Cardiac fibroblast (primary cell): ENCODE data around the gene PLLP.

ENCODE experiments used
- DNase-seq, 2 donors: peaks; one replicate each; pipeline versions ENCODE4 v3.0.0 to v3.0.0-alpha.2; 2010; ENCODE audit warnings: low read depth in 2 of 2
- H3K4me3 ChIP-seq, 2 donors: replicated peaks in 1 of 2; 1 replicate in 1 of 2; 2 replicates in 1 of 2; pipeline ENCODE4 v1.5.1; 2011; ENCODE audit warnings: low read depth in 2 of 2, low read length in 2 of 2, mild to moderate bottlenecking in 2 of 2, moderate library complexity in 1 of 2
- CTCF ChIP-seq: IDR thresholded peaks from one replicate; pipeline ENCODE4 v1.5.1; 2011; ENCODE audit warnings: low read depth, mild to moderate bottlenecking, low read length, inconsistent platforms

PLLP gene

DNA sequence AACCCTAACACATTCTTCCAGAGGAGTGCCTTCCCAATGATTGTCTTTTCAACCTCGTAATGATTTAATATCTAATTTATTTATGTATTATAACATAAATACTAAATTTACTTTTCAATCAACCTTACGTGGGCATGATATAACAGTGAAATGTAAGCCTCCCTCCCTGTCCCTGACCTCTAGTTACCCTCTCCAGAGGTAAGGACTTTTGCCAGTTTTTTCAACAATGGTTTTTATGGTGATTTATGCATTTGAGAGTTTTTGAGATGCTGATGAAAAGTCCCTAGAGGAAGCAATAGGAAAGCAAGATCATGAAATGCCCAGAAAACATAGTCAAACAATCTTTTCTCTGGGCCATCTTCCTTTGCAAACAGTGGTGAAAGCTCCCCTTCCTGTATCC, 35.2 kb upstream of the PLLP start:
- no peak overlapping the region for H3K4me3 ChIP-seq
- TF ChIP-seq CTCF = no peak
- DNase-seq = no peak

GRCh38 chr16:57318240-57318970, 33.9 kb upstream of the PLLP start:
- no peak overlapping the region for H3K4me3 ChIP-seq
- peak in 1 of 2 donors; percentile 40 for DNase-seq
- TF ChIP-seq CTCF = no peak

GRCh38 chr16:57316390-57317017, 32.0 kb upstream of the PLLP start:
- TF ChIP-seq CTCF = no peak
- peak; percentile 89 to 93 for DNase-seq
- no peak overlapping the region for H3K4me3 ChIP-seq

- TF ChIP-seq CTCF = no peak
- no peak overlapping the region for H3K4me3 ChIP-seq
- DNase-seq = no peak
Observed at GRCh38 chr16:57315416-57315815, 30.9 kb upstream of the PLLP start.

DNA sequence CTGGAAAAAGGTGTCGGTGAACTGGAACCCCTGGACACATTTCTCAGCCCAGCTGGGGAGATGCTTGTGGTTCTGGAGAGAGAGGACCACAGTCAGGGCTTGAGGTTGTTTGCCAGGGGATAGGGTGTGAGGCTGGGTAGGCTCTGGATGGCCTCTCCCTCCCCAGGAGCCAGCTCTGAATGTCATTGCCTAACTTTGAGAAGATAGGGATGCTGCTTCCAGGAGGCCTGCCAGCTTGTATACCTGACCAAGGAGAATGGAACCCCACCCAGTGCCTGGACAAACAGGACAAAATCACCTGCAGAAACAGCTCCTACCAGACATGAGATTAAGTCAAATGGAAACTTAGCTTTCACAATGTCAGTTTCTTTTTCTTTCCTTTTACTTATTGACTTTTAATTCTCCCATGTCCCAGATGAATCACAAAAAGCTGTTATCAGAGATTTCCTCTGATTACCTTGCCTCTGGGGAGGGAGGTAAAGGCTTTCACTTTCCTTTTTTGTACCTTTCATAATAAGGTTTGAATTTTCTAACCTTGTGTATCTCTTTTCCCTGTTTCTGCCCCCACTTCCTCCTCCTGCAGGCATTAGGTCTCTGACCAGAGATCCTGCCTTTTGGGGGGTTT, 29.8 kb upstream of the PLLP start:
- DNase-seq = no peak
- no peak overlapping the region for H3K4me3 ChIP-seq
- no peak for TF ChIP-seq CTCF

GRCh38 chr16:57313509-57313908, 29.0 kb upstream of the PLLP start:
- H3K4me3 ChIP-seq = no peak overlapping the region
- DNase-seq = no peak
- TF ChIP-seq CTCF = no peak
